ENCODE results near the gene GRIN2A. TPM values are rescaled to one million over a fixed set of nuclear protein-coding genes. Genes with fewer than 3 reads are reported as not detected.

Gene GRIN2A
- polyA plus RNA-seq, 1 donor from 2014 or later, result not detected

DNA sequence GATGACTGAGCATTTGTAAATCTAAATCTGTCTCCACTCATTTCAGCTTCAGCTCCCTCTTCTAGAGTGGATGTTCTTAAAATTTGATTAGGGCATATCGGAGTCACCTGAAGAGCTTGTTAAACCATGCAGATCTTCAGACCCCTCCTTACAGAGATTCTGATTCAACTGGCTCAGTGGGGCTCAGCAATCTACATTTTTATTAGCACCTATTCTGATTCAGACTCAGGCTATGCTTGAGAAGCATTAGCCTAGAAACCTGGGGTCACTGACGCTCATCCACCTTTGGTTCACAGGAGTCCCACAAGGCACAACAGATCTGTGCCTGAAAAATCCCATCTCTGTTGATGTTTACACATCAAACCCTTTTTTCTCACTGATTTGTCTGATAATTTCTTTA lies 365.6 kb downstream of the GRIN2A start:
- Mint-ChIP-seq H3K36me3 (no peaks in the 10 kb centered on the region), H3K4me3 (no peak overlapping the region), H3K9me3 (peaks cover 0 to 6% (median 0%) of the 10 kb centered on the region in 3 donors), H3K4me1 (no peaks in the 10 kb centered on the region), H3K27me3 (no peaks in the 10 kb centered on the region), H3K27ac (no peak overlapping the region)

- no peaks in the 10 kb centered on the region for H3K27me3 Mint-ChIP-seq
- peaks cover 0 to 8% (median 0%) of the 10 kb centered on the region in 3 donors for H3K9me3 Mint-ChIP-seq
- no peaks in the 10 kb centered on the region for H3K4me1 Mint-ChIP-seq
- H3K27ac Mint-ChIP-seq, result peak overlapping the region in 1 of 3 donors; percentile 25
- H3K4me3 Mint-ChIP-seq, result no peak overlapping the region
- H3K36me3 Mint-ChIP-seq, result peaks cover 2% of the 10 kb centered on the region
These were observed 368.6 kb downstream of the GRIN2A start for GRCh38 chr16:9813665-9814064.

DNA sequence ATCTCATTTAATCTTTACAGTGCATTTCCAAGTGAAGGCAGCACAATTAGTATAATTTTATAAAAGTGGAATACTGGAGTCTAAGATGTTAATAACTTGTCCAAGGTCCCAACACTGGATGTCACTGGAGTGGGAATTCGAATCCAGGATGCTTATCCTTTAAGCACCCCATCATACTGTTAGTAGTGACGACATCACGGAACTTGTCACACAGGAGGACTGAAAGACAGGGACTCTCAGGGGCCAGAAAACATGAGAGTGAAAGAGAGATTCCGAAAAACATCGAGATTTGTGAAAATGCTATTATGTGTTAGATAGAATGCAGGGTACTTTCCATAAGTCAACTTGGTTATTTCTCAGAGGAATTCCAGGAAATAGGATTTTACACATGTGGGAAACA lies 374.0 kb downstream of the GRIN2A start:
- Mint-ChIP-seq H3K27ac (no peak overlapping the region), H3K4me3 (no peak overlapping the region), H3K4me1 (no peaks in the 10 kb centered on the region), H3K9me3 (peaks cover 3 to 6% (median 5%) of the 10 kb centered on the region in 3 donors), H3K27me3 (no peaks in the 10 kb centered on the region), H3K36me3 (peaks cover 2% of the 10 kb centered on the region)

- H3K36me3 Mint-ChIP-seq, result peaks cover 2% of the 10 kb centered on the region
These were observed 374.9 kb downstream of the GRIN2A start for GRCh38 chr16:9807302-9807701.

GRCh38 chr16:9805109-9805508 lies 377.1 kb downstream of the GRIN2A start:
- H3K9me3 Mint-ChIP-seq, result peaks cover 3 to 12% (median 7%) of the 10 kb centered on the region in 3 donors
- H3K4me1 Mint-ChIP-seq, result no peaks in the 10 kb centered on the region
- no peak overlapping the region for H3K27ac Mint-ChIP-seq
- peaks cover 2% of the 10 kb centered on the region for H3K36me3 Mint-ChIP-seq
- no peak overlapping the region for H3K4me3 Mint-ChIP-seq
- no peaks in the 10 kb centered on the region for H3K27me3 Mint-ChIP-seq

More at GRCh38 chr16:9807302-9807701, 374.9 kb downstream of the GRIN2A start:
- Mint-ChIP-seq H3K4me3 (no peak overlapping the region), H3K4me1 (no peaks in the 10 kb centered on the region), H3K9me3 (peaks cover 3 to 6% (median 5%) of the 10 kb centered on the region in 3 donors), H3K27ac (no peak overlapping the region), H3K27me3 (no peaks in the 10 kb centered on the region)

DNA sequence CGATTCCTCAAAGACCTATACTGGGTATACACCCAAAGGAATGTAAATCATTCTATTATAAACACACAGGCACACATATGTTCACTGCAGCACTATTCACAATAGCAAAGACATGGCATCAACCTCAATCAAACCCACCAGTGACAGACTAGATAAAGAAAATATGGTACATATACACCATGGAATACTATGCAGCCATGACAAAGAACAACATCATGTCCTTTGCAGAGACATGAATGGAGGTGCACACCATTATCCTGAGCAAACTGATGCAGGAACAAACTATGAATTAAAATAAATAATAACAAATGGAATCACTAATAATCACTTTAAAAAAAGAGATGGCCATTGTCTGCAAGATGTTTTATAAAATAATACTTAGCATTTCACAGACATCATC lies 380.1 kb downstream of the GRIN2A start:
- H3K4me3 Mint-ChIP-seq, result no peak overlapping the region
- H3K27me3 Mint-ChIP-seq, result peaks cover 1% of the 10 kb centered on the region
- H3K27ac Mint-ChIP-seq, result no peak overlapping the region
- no peaks in the 10 kb centered on the region for H3K4me1 Mint-ChIP-seq
- H3K9me3 Mint-ChIP-seq, result peaks cover 3 to 12% (median 7%) of the 10 kb centered on the region in 3 donors
- no peaks in the 10 kb centered on the region for H3K36me3 Mint-ChIP-seq

GRCh38 chr16:9801651-9802050 lies 380.6 kb downstream of the GRIN2A start:
- peaks cover 2 to 10% (median 7%) of the 10 kb centered on the region in 3 donors for H3K9me3 Mint-ChIP-seq

DNA sequence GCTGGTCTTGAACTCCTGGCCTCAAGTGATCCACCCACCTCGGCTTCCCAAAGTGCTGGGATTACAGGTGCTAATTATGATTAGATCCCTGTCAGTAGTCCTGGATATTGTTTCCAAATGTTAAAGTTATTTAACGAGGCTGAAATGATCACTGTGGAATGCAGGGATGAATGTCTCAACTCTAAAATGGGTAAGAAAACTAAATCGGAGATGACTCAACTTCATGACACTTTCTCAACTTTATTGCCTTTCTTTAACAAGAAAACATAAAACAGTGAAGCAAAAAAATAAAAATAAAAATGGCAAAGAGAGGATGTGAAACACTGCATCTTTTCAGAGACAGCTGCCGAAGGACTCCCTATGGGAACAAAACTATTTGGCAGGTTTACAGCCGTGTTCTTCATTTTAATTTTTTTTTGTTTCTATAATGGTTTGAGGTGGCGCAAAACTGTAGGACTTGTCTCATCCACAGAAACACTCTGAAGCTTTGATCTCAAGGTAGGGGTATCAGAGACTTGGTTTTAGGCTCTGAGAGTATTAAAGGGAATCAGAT lies 382.0 kb downstream of the GRIN2A start:
- Mint-ChIP-seq H3K4me1 (no peaks in the 10 kb centered on the region), H3K4me3 (no peak overlapping the region), H3K9me3 (peaks cover 0 to 7% (median 7%) of the 10 kb centered on the region in 3 donors), H3K27ac (no peak overlapping the region), H3K27me3 (peaks cover 1% of the 10 kb centered on the region), H3K36me3 (no peaks in the 10 kb centered on the region)

More at GRCh38 chr16:9801651-9802050, 380.6 kb downstream of the GRIN2A start:
- Mint-ChIP-seq H3K4me1 (no peaks in the 10 kb centered on the region), H3K27ac (no peak overlapping the region), H3K36me3 (no peaks in the 10 kb centered on the region), H3K27me3 (peaks cover 1% of the 10 kb centered on the region), H3K4me3 (no peak overlapping the region)

GRCh38 chr16:9798952-9799580 lies 383.2 kb downstream of the GRIN2A start:
- no peaks in the 10 kb centered on the region for H3K4me1 Mint-ChIP-seq

GRCh38 chr16:9798474-9798873 lies 383.8 kb downstream of the GRIN2A start:
- peaks cover 0 to 15% (median 6%) of the 10 kb centered on the region in 3 donors for H3K9me3 Mint-ChIP-seq
- H3K4me3 Mint-ChIP-seq, result no peak overlapping the region
- H3K27ac Mint-ChIP-seq, result no peak overlapping the region
- H3K36me3 Mint-ChIP-seq, result no peaks in the 10 kb centered on the region
- no peaks in the 10 kb centered on the region for H3K4me1 Mint-ChIP-seq
- peaks cover 4% of the 10 kb centered on the region for H3K27me3 Mint-ChIP-seq

More at GRCh38 chr16:9798952-9799580, 383.2 kb downstream of the GRIN2A start:
- Mint-ChIP-seq H3K9me3 (peaks cover 0 to 15% (median 6%) of the 10 kb centered on the region in 3 donors), H3K4me3 (no peak overlapping the region), H3K36me3 (no peaks in the 10 kb centered on the region), H3K27me3 (peaks cover 4% of the 10 kb centered on the region), H3K27ac (no peak overlapping the region)

- no peak overlapping the region for H3K4me3 Mint-ChIP-seq
- H3K9me3 Mint-ChIP-seq, result peaks cover 0 to 15% (median 6%) of the 10 kb centered on the region in 3 donors
- H3K27me3 Mint-ChIP-seq, result peaks cover 4% of the 10 kb centered on the region
- H3K27ac Mint-ChIP-seq, result no peak overlapping the region
- H3K36me3 Mint-ChIP-seq, result no peaks in the 10 kb centered on the region
- H3K4me1 Mint-ChIP-seq, result no peaks in the 10 kb centered on the region
These were observed 384.9 kb downstream of the GRIN2A start for GRCh38 chr16:9797306-9797705.

DNA sequence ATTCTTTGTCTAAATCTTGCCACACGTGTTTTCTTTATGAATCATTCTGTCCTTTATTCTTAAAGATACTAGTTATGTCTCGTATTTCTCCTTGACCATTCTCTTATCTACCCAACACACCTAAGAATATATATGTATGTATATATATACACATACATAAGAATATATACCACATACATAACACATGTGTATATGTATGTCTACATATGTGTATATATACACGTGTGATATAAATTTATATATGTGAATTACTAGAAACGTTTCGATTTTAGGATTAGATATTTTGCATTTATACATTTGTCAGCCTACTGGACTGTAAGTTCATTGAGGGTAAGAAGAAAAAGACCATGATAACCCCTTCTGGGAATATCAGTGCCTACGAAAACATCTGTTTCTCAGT lies 388.6 kb downstream of the GRIN2A start:
- H3K4me3 Mint-ChIP-seq, result no peak overlapping the region
- no peaks in the 10 kb centered on the region for H3K36me3 Mint-ChIP-seq
- no peak overlapping the region for H3K27ac Mint-ChIP-seq
- H3K9me3 Mint-ChIP-seq, result peaks cover 0 to 8% (median 2%) of the 10 kb centered on the region in 3 donors
- peaks cover 6% of the 10 kb centered on the region for H3K27me3 Mint-ChIP-seq
- no peaks in the 10 kb centered on the region for H3K4me1 Mint-ChIP-seq

GRCh38 chr16:9791556-9791955 lies 390.7 kb downstream of the GRIN2A start:
- H3K9me3 Mint-ChIP-seq, result peaks cover 0 to 8% (median 5%) of the 10 kb centered on the region in 3 donors
- H3K27me3 Mint-ChIP-seq, result peaks cover 9% of the 10 kb centered on the region
- no peaks in the 10 kb centered on the region for H3K4me1 Mint-ChIP-seq
- H3K36me3 Mint-ChIP-seq, result no peaks in the 10 kb centered on the region
- no peak overlapping the region for H3K4me3 Mint-ChIP-seq
- no peak overlapping the region for H3K27ac Mint-ChIP-seq

- no peaks in the 10 kb centered on the region for H3K36me3 Mint-ChIP-seq
- H3K27ac Mint-ChIP-seq, result no peak overlapping the region
- no peak overlapping the region for H3K4me3 Mint-ChIP-seq
- H3K4me1 Mint-ChIP-seq, result no peaks in the 10 kb centered on the region
- H3K9me3 Mint-ChIP-seq, result peaks cover 0 to 8% (median 5%) of the 10 kb centered on the region in 3 donors
- peaks cover 9% of the 10 kb centered on the region for H3K27me3 Mint-ChIP-seq
These were observed 392.0 kb downstream of the GRIN2A start for GRCh38 chr16:9790199-9790598.

- Mint-ChIP-seq H3K27ac (no peak overlapping the region), H3K4me3 (no peak overlapping the region), H3K9me3 (peaks cover 0 to 2% (median 0%) of the 10 kb centered on the region in 3 donors), H3K4me1 (no peaks in the 10 kb centered on the region), H3K27me3 (peaks cover 7% of the 10 kb centered on the region), H3K36me3 (no peaks in the 10 kb centered on the region)
These were observed 394.5 kb downstream of the GRIN2A start for GRCh38 chr16:9787717-9788116.

GRCh38 chr16:9780831-9781230 lies 401.4 kb downstream of the GRIN2A start:
- Mint-ChIP-seq H3K27me3 (peaks cover 10% of the 10 kb centered on the region), H3K9me3 (no peaks in the 10 kb centered on the region), H3K36me3 (no peaks in the 10 kb centered on the region), H3K27ac (no peak overlapping the region), H3K4me3 (no peak overlapping the region), H3K4me1 (no peaks in the 10 kb centered on the region)
